ENCODE results near the gene SEC11A.
"Not testable (repeated sequence)": the region's sequence is repeated elsewhere in the genome, so short reads cannot be mapped to it uniquely, and the experiment has no call there.

Gene SEC11A

GRCh38 chr15:84736375-84736774 lies 20.4 kb upstream of the SEC11A start:
- DNase-seq = peak; percentile 27

DNA sequence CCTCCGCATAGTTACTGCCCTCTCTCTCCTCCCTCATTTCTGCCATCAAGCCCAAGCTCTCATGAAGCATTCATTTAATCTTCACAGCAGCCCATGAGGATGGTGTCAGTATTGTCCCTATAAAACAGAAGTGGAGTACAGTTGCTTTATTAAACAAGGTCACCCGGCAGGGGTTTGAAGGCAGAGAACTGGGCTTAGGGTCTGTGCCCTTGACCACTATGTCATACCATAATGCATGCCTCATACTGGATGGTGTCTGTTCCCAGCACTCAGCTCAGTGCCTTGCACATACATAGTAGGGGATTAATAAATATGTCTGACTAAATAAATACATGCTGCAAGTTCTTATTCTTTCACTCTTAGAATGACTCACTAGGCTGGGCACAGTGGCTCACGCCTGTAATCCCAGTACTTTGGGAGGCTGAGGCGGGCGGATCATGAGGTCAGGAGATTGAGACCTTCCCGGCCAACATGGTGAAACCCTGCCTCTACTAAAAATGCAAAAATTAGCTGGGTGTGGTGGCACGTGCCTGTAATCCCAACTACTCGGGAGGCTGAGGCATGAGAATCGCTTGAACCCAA lies 19.6 kb upstream of the SEC11A start:
- not testable (repeated sequence) for DNase-seq

- DNase-seq = peak; percentile 65
Observed at GRCh38 chr15:84734794-84735479, 19.0 kb upstream of the SEC11A start.

- DNase-seq = no peak
Observed at GRCh38 chr15:84731774-84732173, 15.8 kb upstream of the SEC11A start.

DNA sequence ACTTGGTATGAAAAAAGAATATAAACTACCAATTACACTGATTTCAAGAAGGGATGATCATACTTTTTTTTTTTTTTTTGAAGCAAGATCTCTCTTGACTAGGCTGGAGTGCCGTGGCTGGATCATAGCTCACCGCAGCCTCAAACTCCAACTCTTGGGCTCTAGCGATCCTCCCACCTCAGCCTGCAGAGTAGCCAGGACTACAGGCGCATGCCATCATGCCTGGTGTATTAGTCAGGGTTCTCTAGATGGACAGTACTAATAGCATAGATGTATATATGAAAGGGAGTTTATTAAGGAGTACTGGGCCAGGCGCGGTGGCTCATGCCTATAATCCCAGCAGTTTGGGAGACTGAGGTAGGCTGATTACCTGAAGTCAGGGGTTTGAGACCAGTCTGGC lies 11.5 kb upstream of the SEC11A start:
- DNase-seq = no peak

DNA sequence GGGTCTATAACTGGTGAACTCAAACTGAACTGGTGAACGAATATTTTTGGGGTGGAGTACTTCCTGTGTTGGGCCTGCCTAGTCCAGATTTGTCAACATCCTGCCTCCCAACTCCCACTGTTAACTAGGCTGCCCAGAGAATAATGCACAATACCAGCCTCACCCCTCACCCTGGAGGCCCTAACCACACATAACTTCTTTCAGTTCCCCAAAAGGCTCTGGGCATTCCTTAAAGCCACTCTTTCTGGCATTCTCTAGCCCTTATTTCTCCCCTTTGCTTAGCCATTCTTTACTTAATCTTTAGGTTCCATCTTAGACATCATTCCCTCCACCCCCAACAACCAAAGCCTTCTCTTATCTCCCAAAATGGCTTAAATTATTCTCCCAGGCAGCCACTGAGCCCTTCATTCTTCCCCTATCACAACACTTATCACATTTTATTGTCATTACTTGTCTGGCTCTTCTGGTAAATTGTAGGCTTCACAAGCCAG lies 9.1 kb upstream of the SEC11A start:
- no peak for DNase-seq

GRCh38 chr15:84722628-84723027 lies 6.7 kb upstream of the SEC11A start:
- no peak for DNase-seq

- DNase-seq = no peak
Observed at GRCh38 chr15:84721371-84721770, 5.4 kb upstream of the SEC11A start.

GRCh38 chr15:84715441-84716035 lies 401 bp downstream of the SEC11A start:
- peak; percentile 25 for DNase-seq

- DNase-seq = no peak
Observed at GRCh38 chr15:84714821-84715220, 1.1 kb downstream of the SEC11A start.

- no peak for DNase-seq
Observed at GRCh38 chr15:84714372-84714771, 1.6 kb downstream of the SEC11A start.

DNA sequence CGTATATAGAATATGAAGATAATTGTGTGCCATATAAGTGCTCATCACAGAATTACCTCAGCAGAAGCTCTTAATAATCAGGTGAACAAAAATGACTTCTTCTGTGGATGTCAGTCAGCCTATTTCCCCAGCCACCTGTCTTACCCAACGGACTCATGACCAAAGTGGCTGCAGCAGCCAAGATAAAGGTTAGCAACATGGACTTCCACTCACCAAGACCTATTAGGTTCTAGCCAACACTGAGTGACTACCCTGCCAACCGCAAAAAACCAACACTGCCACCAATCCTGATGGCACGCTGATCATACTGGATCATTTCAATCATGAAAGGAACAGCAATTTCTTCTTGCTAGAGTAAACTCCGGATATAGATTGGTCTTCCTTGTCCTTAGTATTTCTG lies 12.1 kb downstream of the SEC11A start:
- no peak for DNase-seq

GRCh38 chr15:84702961-84703482 lies 12.9 kb downstream of the SEC11A start:
- DNase-seq = no peak

GRCh38 chr15:84699538-84700191 lies 16.3 kb downstream of the SEC11A start:
- no peak for DNase-seq

GRCh38 chr15:84697236-84697990 lies 18.5 kb downstream of the SEC11A start:
- DNase-seq = no peak

DNA sequence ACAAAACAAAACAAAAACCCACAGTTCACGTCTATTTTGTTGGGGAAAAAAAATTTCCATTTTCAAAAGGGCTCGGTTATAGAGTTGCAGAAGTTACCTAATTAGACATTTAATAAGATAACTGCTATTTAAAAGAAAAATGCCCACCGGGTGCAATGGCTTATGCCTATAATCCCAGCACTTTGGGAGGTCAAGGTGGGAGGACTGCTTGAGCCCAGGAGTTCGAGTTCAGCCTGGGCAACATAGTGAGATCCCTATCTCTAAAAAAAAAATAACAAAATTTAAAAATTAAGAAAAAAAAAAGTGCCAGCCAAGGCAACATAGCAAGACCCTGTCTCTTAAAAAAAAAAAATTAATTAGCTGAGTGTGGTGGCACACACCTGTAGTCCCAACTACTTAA lies 19.2 kb downstream of the SEC11A start:
- no peak for DNase-seq

DNA sequence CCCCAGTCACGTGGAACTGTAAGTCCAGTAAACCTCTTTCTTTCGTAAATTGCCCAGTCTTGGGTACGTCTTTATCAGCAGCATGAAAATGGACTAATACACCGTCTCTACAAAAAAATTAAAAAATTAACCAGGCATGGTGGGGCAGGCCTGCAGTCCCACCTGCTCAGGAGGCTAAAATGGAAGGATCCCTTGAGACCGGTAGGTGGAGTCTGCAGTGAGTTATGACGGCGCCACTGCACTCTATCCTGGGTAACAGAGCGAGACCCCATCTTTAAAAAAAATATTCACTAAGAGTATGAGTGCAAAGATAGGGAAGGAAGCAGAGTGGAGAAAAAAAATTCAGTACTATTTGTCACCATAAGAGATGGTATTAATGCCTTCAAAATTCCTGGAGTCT lies 25.6 kb downstream of the SEC11A start:
- DNase-seq = no peak

GRCh38 chr15:84689858-84690257 lies 26.1 kb downstream of the SEC11A start:
- DNase-seq = no peak

- DNase-seq = not testable (repeated sequence)
Observed at GRCh38 chr15:84686446-84686845, 29.5 kb downstream of the SEC11A start.

DNA sequence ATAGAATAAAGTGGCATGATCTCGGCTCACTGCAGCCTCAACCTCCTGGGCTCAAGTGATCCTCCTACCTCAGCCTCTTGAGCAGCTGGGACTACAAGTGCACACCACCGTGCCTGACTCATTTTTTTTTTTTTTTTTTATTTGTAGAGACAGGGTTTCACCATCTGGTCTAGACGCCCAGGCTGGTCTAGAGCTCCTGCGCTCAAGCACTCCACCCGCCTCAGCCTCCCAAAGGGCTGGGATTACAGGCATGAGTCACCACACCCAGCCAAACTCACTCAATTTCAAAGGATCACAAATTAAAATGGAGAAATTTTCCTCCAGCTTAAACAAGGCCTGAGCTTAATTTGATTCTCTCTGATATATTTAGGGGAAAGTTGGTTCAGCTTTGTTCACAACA lies 30.6 kb downstream of the SEC11A start:
- no peak for DNase-seq

DNA sequence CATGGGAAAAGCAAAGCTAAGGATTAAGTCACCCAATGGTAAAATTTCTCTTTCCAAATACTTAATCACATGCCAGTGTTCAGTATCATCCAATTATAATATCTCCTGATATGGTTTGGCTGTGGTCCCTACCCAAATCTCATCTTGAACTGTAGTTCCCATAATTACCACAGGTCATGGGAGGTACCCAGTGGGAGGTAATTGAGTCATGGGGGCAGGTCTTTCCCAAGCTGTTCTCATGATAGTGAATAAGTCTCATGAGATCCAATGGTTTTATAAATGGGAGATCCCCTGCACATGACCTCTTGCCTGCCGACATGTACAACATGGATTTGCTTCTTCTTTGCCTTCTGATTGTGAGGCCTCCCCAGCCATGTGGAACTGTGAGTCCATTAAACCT lies 31.8 kb downstream of the SEC11A start:
- no peak for DNase-seq

GRCh38 chr15:84681831-84682230 lies 34.1 kb downstream of the SEC11A start:
- no peak for DNase-seq

- no peak for DNase-seq
Observed at GRCh38 chr15:84671211-84671610, 44.7 kb downstream of the SEC11A start.

Data from activated T-cell treated with anti-CD3 and anti-CD28 coated beads for 4 hours (primary cell).